Endodermal cell (in vitro differentiated cells): Measurements from ENCODE around the gene DDX31. TPM values are rescaled to one million over a fixed set of nuclear protein-coding genes. Genes with fewer than 3 reads are reported as not detected.
"Not testable (repeated sequence)": the region's sequence is repeated elsewhere in the genome, so short reads cannot be mapped to it uniquely, and the experiment has no call there.

ENCODE experiments used
- DNase-seq: peaks from one replicate; pipeline ENCODE4 v3.0.0-alpha.2; 2017
- H3K27ac ChIP-seq: 2 replicates; pipeline ENCODE4 v1.5.1; 2013; ENCODE audit warnings: mild to moderate bottlenecking, low read depth, low read length, moderate library complexity
- H3K27me3 ChIP-seq: 2 replicates; pipeline ENCODE4 v1.6.1; 2013; ENCODE audit warnings: mild to moderate bottlenecking, low read length, moderate library complexity; ENCODE audit not compliant: insufficient read depth, control insufficient read depth, poor library complexity, severe bottlenecking
- H3K36me3 ChIP-seq: 2 replicates; pipeline ENCODE4 v1.7.0; 2013; ENCODE audit warnings: mild to moderate bottlenecking, low read length, moderate library complexity; ENCODE audit not compliant: control insufficient read depth, insufficient read depth
- H3K4me1 ChIP-seq: one replicate; pipeline ENCODE4 v1.7.0; 2013; ENCODE audit warnings: low read length; ENCODE audit not compliant: control insufficient read depth, insufficient read depth
- H3K4me3 ChIP-seq: 2 replicates; pipeline ENCODE4 v1.5.1; 2013; ENCODE audit warnings: mild to moderate bottlenecking, low read length, moderate library complexity
- H3K9ac ChIP-seq: 2 replicates; pipeline ENCODE4 v1.6.1; 2013; ENCODE audit warnings: mild to moderate bottlenecking, low read length, moderate library complexity; ENCODE audit not compliant: poor library complexity, severe bottlenecking; ENCODE audit errors: extremely low read depth
- H3K9me3 ChIP-seq: 2 replicates; pipeline ENCODE4 v1.6.1; 2013; ENCODE audit warnings: mild to moderate bottlenecking, low read length, moderate library complexity; ENCODE audit not compliant: control insufficient read depth
- H3K27ac Mint-ChIP-seq: 2 replicates; pipeline ENCODE4 v1.8.0; 2020; ENCODE audit warnings: mixed read lengths
- H3K27me3 Mint-ChIP-seq: 2 replicates; pipeline ENCODE4 v1.8.0; 2021; ENCODE audit warnings: mild to moderate bottlenecking, mixed read lengths; ENCODE audit not compliant: insufficient read depth
- H3K36me3 Mint-ChIP-seq: 2 replicates; pipeline ENCODE4 v1.8.0; 2020; ENCODE audit warnings: low read depth, mixed read lengths
- H3K4me1 Mint-ChIP-seq: 2 replicates; pipeline ENCODE4 v1.8.0; 2020; ENCODE audit warnings: mixed read lengths
- H3K4me3 Mint-ChIP-seq: 2 replicates; pipeline ENCODE4 v1.8.0; 2020; ENCODE audit warnings: mild to moderate bottlenecking, moderate library complexity, mixed read lengths
- H3K9me3 Mint-ChIP-seq: 2 replicates; pipeline ENCODE4 v1.8.0; 2020; ENCODE audit warnings: mild to moderate bottlenecking, mixed read lengths
- WGBS, 2 experiments: methylation state at CpG; one replicate each; pipeline versions ENCODE4 v1.1.5 to v1.1.7; 2013; ENCODE audit warnings: missing lambda C conversion rate in 2 of 2, mixed read lengths in 1 of 2; ENCODE audit not compliant: insufficient coverage in 1 of 2, insufficient read length in 1 of 2; 5-methylcytosine and 5-hydroxymethylcytosine counted together
- total RNA-seq, 2 donors: library from RNA; stranded (reverse); fragmentation: NEBNext Ultra II Directional in 1 of 2; extraction: Animal tissue kit (Norgen Biotek cat#: 25700) in 1 of 2; gene quantifications; 2 replicates in 1 of 2; 3 replicates in 1 of 2; pipeline ENCODE4 v1.2.1, GENCODE V29; 2021
- TF ChIP-seq, protein P1 (sequence below): fragments of 200-600 bp; sonication (generic); conservative IDR thresholded peaks from 2 replicates; pipeline ENCODE4 v1.5.0; 2021; ENCODE audit warnings: antibody characterized with exemption, mild to moderate bottlenecking

Gene DDX31
- total RNA-seq, 2 donors from 2014 or later = 29.1 to 30.5 TPM

DNA sequence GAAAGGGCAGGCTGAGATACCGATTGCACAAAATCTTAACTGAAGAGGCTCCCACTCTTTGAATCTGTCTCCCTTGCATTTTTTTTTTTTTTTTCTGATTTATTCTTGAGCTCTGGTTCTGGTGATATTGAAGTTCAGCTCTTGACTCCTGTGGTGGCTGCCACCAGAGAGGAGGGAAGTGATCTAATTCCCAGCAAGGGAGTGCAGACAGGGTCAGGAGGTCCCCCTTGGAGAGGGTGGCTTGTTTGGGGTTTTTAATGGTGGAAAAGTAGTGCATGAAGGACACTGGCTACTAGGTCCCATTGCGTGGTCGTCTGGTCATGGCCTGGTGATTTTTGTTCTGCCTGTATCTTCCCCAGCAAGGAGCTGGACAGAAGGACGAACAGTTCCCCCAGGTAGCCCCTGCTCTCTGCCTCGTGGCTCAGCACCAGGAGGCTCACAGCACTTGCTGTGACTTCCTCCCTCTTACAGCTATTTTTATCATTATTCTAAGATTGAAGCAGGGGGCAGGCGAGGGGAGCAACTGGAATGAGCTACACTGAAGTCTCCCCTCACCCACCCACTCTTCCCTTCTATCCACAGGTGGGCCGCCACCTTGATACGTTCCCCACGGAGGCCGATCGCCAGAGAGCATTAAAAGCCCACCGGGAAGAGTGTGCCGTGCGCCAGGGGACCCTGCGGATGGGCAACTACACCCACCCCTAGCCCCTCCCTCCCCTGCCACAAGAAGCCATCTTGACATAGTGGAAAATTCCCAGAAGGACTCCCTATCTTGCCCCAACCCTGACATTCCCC is 97.8 kb downstream of the DDX31 start:
- 93% methylated on average over 13 to 15 of the region's 15 CpGs for WGBS, 2 experiments
- Mint-ChIP-seq H3K4me1 (peaks cover 7% of the 10 kb centered on the region), H3K27me3 (peaks cover 28% of the 10 kb centered on the region), H3K4me3 (no peak overlapping the region), H3K27ac (no peak overlapping the region), H3K9me3 (no peaks in the 10 kb centered on the region), H3K36me3 (no peaks in the 10 kb centered on the region)
- H3K27ac ChIP-seq = no peak overlapping the region
- no peak overlapping the region for H3K9ac ChIP-seq
- no peaks in the 10 kb centered on the region for H3K9me3 ChIP-seq
- no peak overlapping the region for H3K4me3 ChIP-seq
- no peak for DNase-seq
- peaks cover 20% of the 10 kb centered on the region for H3K27me3 ChIP-seq
- H3K4me1 ChIP-seq = no peaks in the 10 kb centered on the region
- TF ChIP-seq, protein P1, sequence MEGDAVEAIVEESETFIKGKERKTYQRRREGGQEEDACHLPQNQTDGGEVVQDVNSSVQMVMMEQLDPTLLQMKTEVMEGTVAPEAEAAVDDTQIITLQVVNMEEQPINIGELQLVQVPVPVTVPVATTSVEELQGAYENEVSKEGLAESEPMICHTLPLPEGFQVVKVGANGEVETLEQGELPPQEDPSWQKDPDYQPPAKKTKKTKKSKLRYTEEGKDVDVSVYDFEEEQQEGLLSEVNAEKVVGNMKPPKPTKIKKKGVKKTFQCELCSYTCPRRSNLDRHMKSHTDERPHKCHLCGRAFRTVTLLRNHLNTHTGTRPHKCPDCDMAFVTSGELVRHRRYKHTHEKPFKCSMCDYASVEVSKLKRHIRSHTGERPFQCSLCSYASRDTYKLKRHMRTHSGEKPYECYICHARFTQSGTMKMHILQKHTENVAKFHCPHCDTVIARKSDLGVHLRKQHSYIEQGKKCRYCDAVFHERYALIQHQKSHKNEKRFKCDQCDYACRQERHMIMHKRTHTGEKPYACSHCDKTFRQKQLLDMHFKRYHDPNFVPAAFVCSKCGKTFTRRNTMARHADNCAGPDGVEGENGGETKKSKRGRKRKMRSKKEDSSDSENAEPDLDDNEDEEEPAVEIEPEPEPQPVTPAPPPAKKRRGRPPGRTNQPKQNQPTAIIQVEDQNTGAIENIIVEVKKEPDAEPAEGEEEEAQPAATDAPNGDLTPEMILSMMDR = no peak
- H3K36me3 ChIP-seq = no peaks in the 10 kb centered on the region

DNA sequence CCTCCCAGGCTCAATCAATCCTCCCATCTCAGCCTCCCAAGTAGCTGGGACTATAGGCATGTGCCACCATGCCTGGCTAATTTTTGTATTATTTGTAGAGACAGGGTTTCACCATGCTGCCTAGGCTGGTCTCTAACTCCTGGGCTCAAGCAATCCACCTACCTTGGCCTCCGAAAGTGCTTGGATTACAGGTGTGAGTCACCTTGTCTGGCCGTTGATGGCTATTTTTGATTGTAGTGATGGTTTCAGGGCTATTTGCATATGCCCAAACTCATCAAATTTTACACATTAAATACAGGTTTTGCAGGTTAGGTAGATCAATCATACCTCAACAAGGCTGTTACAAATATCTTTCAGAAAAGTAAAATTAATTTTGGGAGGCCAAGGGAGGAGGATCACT is 101.0 kb downstream of the DDX31 start:
- not testable (repeated sequence) for H3K4me1 ChIP-seq, H3K4me3 ChIP-seq, H3K9me3 ChIP-seq, H3K4me3 Mint-ChIP-seq, H3K27ac ChIP-seq, H3K9me3 Mint-ChIP-seq, H3K27ac Mint-ChIP-seq, DNase-seq, H3K27me3 ChIP-seq, H3K27me3 Mint-ChIP-seq, H3K9ac ChIP-seq, H3K4me1 Mint-ChIP-seq, H3K36me3 ChIP-seq, H3K36me3 Mint-ChIP-seq
- 93% methylated on average over 2 of the region's 2 CpGs; no CpG with 5 or more reads in 1 of the 2 experiments for WGBS, 2 experiments

DNA sequence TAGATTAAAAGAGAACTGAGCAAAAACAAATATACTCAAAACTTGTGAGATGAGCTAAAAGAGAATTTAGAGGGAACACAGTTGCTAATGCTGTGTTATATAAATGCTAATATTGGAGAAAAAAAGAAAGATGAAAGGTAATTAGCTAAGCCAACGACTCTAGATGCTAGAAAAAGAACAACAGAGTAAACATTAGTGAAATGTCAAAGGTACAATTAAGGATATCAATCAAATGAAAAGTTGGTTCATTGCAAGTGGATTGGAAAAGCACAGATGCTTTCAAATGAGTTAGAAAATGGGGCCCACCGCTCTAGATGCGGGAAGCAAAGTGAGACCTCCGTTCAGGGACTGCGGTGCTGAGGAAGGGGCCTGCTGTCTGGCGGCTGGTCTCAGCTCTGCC is 105.3 kb downstream of the DDX31 start:
- TF ChIP-seq, protein P1 = no peak
- Histone ChIP-seq H3K9ac (no peak overlapping the region), H3K9me3 (peaks cover 4% of the 10 kb centered on the region), H3K36me3 (no peaks in the 10 kb centered on the region), H3K4me1 (no peaks in the 10 kb centered on the region), H3K27ac (no peak overlapping the region), H3K27me3 (no peaks in the 10 kb centered on the region), H3K4me3 (no peak overlapping the region)
- H3K27ac Mint-ChIP-seq = no peak overlapping the region
- peaks cover 7% of the 10 kb centered on the region for H3K9me3 Mint-ChIP-seq
- H3K36me3 Mint-ChIP-seq = peaks cover 2% of the 10 kb centered on the region
- 77 to 88% methylated on average over 6 of the region's 6 CpGs for WGBS, 2 experiments
- DNase-seq = no peak
- peaks cover 4% of the 10 kb centered on the region for H3K27me3 Mint-ChIP-seq
- no peaks in the 10 kb centered on the region for H3K4me1 Mint-ChIP-seq
- no peak overlapping the region for H3K4me3 Mint-ChIP-seq

DNA sequence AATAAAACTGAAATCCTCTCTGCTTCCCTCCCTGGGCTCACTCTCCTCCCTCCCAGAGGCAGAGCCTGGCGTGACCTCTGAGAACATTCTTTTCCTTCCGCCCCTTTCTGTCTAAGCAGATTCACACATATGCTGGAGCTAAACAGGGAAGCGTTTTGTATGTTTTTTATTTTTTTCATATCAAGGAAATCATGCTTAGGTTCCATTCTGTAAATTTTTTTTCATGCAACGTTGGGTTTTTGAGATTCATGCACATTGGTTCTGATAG is 107.5 kb downstream of the DDX31 start:
- H3K36me3 ChIP-seq = no peaks in the 10 kb centered on the region
- no peak overlapping the region for H3K4me3 ChIP-seq
- Mint-ChIP-seq H3K9me3 (peaks cover 16% of the 10 kb centered on the region), H3K36me3 (peaks cover 7% of the 10 kb centered on the region), H3K4me3 (no peak overlapping the region), H3K27ac (no peak overlapping the region), H3K4me1 (no peaks in the 10 kb centered on the region), H3K27me3 (peaks cover 4% of the 10 kb centered on the region)
- H3K9me3 ChIP-seq = peaks cover 8% of the 10 kb centered on the region
- no peaks in the 10 kb centered on the region for H3K4me1 ChIP-seq
- H3K27ac ChIP-seq = no peak overlapping the region
- TF ChIP-seq, protein P1 = no peak
- no peaks in the 10 kb centered on the region for H3K27me3 ChIP-seq
- DNase-seq = no peak
- no peak overlapping the region for H3K9ac ChIP-seq
- 91 to 92% methylated on average over 4 of the region's 4 CpGs for WGBS, 2 experiments
